ENCODE data around the gene RALA.
A peak's percentile ranks its signal among the peaks of the same experiment; 100 is the strongest.

RALA gene, protein sequence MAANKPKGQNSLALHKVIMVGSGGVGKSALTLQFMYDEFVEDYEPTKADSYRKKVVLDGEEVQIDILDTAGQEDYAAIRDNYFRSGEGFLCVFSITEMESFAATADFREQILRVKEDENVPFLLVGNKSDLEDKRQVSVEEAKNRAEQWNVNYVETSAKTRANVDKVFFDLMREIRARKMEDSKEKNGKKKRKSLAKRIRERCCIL

GRCh38 chr7:39623047-39623731, at the start of gene RALA:
Gene RALA, plus strand, starts transcription at chr7:39623572. Its CDS starts 63,096 bp downstream, at chr7:39686668.
- peak; percentile 98 for DNase-seq

DNA sequence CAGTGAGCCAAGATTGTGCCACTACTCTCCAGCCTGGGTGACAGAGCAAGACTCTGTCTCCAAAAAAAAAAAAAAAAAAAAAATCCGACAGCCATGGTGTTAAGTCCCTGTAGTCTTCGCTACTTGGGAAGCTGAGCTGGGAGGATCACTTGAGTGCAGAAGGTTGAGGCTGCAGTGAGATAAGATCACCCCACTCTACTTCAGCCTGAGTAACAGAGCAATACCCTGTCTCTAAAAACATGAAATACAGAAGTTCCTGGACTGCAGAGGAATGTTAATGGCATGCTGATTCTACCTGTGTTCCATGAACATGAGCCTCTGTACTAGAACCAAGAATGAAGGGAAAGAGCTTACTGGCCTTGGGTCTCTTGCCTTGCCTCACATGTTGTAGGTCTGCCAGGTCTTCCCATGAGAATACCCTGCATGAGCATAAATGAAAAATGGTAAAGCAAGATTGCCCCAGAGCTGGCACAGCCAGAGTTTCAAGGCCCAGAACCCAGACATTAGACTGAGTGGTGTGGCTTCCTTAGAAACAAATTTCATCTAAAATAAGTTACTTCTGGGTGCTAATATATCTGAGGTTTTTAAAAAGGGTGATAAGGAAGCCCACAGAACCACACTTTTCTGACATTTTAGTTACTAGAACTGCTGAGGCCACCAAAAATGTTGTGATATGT, 48.6 kb upstream of the RALA start:
- no peak for DNase-seq

DNA sequence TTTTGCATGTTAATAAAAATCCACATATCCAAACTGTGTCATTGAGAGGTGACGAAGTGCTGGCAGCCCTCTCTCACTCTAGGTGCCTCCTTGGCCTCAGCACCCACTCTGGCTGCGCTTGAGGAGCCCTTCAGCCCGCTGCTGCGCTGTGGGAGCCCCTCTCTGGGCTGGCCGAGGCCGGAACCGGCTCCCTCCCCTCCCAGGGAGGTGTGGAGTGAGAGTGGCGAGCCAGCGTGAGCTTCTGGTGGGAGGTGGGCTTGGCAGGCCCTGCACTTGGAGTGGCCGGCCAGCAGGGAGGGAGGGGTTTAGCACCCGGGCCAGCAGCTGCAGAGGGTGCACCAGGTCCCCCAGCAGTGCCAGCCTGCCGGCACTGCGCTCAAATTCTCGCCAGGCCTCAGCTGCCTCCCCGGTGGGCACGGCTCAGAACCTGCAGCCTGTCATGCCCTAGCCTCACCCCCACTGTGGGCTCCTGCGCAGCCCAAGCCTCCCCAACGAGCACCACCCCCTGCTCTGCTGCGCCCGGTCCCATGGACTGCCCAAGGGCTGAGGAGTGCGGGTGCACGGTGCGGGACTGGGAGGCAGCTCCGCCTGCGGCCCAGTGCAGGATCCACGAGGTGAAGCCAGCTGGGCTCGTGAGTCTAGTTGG, 46.0 kb upstream of the RALA start:
- DNase-seq = no peak

DNA sequence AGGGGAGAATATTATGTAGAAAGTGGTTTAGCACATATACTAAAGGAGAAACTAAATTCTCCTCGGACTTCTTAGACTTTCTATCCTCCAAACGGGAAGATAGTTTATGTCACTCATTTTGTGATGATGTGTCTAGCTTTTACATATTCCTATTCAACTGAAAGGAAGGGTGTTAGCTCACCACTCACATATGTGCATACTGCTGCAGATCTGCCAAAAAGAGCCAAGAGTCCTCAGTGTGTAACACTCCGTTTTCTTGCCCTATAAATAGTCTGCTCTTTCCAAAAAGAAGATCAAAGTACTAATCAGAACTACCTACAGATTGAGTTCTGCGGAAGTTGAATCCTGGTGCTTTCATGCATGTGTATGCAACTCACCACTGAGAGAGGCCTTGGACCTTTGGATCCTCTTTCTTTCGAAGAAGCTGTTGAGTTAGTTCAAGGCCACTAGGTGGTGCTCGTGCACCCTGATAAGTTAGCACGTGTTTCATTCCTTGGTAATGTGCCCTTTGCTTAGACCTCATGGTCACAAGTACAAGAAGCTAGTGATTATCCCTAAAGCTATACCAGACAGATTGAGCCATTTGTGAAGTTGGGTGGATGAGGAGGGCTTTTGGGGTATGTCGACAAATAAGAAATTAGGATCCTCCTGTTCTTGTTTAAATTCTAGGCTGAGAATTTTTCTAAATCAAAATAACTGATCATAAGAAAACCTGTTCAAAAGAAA, 43.1 kb upstream of the RALA start:
- peak; percentile 78 for DNase-seq

DNA sequence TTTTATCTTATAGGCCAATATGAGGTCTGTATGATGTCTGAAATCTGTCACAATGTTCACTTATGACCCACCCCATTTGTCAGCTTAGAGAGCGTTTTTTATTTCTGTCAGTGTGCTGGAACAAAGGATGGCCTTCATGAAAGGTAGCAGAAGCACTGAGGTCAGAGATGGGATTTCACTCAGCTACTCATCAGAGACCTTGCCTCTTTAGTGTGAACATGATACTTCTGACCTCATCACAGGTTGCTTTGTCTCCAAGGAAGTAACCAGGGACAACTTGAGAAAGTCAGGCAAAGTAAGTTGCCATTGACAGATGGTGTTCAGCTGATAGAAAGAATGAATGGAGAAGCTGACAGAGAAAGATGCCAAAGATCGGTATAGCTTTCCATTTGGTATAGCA, 40.8 kb upstream of the RALA start:
- no peak for DNase-seq

- DNase-seq = no peak
Measured at GRCh38 chr7:39583539-39583938, 39.8 kb upstream of the RALA start.

DNA sequence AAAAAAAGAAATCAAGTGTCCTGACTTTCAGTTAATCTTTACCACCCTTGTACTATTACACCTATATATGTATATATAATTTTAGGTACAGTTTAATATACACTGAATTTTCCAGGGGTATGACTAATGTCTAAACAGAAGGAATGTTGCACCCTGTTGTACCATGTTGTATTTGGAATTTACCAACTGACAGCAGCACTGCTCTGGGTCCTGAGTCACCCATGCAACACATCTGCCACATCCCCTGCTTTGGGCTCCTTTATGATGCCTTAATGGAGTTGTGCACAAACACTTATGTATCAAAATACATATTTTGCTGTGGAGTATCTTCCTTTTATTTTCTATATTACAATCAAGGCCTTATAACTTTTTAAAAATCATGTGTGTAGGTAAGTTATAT, 36.0 kb upstream of the RALA start:
- peak; percentile 29 for DNase-seq

DNA sequence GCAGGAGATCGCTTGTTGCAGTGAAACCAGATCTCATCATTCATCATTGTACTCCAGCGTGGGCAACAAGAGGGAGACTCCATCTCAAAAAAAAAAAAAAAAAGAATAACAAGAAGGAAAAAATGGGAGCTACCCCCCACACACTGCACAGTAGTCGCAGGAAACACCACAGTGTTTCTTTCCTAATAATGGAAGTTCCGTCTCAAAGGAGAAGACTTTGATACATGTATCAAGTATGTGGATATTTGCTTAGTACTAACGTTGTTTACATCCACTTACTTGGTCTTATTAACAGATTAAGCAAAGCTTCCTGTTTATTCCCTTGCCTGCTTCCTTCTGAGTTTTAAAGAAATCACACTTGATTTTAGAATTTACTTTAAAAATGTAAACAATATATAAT, 35.0 kb upstream of the RALA start:
- no peak for DNase-seq

DNA sequence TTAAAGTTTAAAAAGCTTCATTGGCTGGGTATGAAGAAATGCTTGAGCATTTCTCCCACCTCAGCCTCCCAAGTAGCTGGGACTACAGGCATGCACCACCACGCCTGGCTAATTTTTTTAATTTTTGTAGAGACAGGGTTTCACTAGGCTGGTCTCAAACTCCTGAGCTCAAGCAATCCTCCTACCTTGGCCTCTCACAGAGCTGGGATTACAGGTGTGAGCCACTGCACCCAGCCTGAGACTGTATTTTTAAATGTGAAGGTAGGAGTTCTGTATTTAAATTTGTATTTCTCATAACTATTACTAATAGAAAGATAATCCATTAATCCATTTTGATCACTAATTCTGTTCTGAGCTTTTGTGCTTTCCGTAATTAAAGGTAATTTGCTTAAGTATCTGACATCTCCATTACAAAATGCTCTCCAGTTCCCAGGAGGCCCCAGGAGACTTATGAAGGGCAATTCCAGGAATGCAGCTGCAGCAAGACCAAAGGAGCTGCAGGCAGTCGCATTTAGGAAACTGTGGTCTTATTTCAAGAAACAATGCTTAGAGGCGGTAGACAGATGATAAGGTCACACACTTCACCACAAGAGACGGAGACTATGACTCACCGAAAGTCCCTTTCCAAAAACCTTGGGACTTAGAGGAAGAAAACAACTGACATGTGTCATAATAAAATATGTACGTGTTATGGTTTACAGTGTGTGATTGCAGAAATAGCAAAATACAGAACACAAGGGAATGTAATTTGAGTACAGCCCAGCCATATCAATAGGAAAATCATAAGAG, 33.9 kb upstream of the RALA start:
- DNase-seq = peak; percentile 76

GRCh38 chr7:39592586-39592985, 30.8 kb upstream of the RALA start:
- DNase-seq = peak; percentile 28

DNA sequence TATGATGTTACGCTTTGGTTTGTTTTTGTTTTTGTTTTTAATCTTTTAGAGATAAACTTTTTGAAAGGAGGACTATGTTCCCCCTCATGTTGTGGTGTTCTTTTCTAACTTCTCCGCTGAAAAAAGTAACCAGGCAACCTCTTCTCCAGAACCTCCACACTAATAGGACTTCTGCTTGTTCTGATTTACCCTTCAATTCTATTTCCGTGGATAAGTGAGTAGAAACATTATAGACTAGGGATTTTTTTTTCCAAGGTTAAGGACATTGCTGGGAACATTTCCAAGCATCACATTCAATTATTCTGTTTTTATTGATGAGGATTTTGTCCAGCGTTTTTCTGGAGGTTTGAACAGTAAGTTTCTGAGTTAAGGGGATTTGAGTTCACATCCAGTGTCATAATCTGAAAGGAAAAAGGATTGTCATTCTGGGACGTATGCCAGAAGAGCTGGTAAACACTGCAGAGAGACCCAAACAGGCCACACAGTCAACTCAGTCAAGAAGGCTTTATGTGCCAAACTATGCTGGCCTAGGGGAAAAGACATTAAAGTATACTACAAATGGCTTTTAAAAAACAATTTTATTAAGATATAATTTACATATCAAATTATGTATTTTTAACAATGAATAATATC, 28.3 kb upstream of the RALA start:
- DNase-seq = no peak

- no peak for DNase-seq
Measured at GRCh38 chr7:39602351-39602750, 21.0 kb upstream of the RALA start.

GRCh38 chr7:39603924-39604323, 19.4 kb upstream of the RALA start:
- no peak for DNase-seq

DNA sequence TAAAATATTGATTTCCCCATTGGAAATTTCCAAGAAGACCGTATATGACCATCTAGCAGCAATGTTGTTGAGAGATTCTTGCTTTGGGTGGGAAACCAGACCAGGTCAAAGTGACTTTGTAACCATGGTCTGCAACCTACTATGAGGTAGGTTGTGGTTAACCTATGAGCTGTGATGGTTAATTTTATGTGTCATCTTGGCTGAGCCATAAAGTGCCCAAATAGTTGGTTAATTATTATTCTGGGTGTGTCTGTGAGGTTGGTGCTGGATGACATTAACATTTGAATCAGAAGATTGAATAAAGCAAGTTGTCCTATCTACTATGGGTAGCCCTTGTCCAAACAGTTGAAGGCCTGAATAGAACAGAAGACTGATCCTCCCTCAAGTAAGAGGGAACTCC, 18.3 kb upstream of the RALA start:
- DNase-seq = no peak

GRCh38 chr7:39606352-39606751, 17.0 kb upstream of the RALA start:
- DNase-seq = peak; percentile 31

DNA sequence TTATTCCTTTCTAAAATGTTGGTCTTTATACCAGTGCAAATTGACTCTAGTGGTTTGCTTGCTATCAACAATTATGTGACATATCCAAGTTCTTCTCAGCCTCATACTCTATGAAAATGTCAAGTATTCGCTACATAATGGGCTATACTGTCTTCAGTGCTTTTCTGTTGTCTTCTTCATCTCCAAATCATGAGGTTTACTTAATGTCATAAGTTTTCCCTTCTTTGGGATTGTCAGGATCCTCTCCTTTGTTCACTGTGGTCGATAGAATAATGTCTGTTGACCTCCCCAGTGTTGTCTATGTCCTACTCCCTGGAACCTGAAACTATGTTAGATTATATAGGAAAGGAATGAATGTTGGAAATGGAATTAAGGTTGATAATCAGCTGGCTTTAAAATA, 16.4 kb upstream of the RALA start:
- DNase-seq = no peak

DNA sequence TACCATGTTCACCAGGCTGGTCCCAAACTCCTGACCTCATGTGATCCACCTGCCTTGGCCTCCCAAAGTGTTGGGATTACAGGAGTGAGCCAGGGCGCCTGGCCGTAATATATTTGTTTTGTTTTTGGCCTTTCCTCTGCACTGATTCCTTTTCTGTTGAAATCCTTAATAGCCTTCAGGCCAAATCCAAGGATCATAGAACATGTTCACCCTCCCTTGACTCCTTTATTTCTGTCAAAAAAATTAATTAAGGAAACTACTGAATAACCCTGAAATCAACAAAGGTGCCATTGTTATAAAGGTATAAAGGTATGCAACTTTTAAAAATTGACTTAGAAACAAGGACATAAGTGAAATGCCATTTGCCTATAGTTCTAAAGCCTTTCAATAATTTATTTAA, 15.5 kb upstream of the RALA start:
- no peak for DNase-seq

DNA sequence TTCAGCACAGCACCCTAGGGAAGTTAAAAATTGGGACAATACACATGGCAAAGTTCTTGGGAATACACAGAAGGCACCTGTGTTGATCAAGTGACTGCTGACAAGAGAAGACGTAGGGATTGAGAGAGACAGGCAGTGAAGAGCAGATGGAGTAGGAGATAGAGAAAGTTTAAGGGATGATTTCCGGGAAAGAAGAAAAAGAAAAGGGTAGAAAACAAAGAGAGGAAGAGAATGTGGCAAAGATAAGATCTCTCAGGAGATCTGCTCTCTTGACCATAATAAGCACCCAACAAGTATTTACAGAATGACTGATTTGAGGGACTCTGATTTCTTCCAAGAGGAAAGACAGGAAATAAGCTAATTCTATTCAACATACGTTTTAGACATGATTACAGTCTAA, 15.1 kb upstream of the RALA start:
- DNase-seq = no peak

- DNase-seq = peak; percentile 57
Measured at GRCh38 chr7:39609113-39609934, 14.0 kb upstream of the RALA start.

DNA sequence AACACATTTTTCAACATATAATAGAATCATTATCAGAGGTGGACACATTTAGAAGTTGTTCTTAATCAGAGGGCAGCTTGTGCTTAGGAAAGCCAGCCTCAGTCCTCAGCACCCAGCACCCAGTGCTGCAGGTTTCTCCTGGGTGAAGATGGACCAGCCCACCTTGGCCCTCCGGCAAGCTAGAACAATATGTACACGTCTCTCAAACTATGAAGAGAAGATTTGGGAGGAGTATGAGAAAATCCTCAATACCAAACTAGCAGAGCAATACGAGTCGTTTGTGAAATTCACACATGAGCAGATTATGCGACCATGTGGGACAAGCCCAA, 13.5 kb upstream of the RALA start:
- DNase-seq = no peak

DNA sequence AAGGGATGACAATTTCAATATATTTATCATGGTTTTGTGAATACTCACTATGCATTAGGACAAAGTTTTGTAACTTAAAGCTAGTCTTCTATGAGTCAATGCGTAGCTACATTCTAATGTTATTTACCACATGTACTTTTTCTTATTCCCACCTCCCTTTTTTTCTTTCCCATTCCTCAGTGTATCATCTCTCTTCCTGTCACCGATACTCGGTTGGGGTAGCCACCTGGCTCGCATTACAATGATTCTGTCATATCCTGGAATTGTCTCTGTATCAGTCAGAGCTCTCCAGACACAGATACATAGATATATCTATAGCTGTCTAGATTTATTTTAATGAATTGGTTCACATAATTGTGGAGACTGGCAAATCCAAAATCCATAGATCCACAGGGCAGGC, 9.8 kb upstream of the RALA start:
- DNase-seq = no peak
